GM12801 (cell line): ENCODE results near the gene KIAA1217.

Source experiments
- CTCF ChIP-seq: IDR thresholded peaks from one replicate; pipeline ENCODE4 v1.5.1; 2011; ENCODE audit warnings: control low read depth; ENCODE audit not compliant: insufficient read length; ENCODE audit errors: extremely low read depth

The KIAA1217 gene

GRCh38 chr10:24367688-24368087 lies 158.8 kb downstream of the KIAA1217 start:
- no peak for TF ChIP-seq CTCF

GRCh38 chr10:24370877-24371276 lies 161.9 kb downstream of the KIAA1217 start:
- no peak for TF ChIP-seq CTCF

DNA sequence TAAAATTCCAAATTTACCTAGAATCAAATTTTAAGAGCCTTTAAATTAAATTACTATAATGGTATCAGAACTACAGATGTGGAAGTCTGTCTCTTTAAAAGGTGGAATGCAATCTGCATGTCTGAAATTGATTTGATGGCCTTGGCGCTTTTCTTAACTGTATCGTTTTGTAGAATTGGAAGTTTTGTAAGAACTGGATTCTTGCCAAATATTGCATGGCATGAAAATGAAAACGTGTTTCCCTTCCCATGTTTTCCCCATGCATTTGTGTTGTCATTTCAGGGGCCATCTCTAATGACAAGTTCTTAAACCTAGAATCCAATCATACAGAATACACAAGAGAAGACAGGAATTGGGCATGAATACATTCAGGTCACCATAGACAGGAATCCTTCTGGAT lies 162.5 kb downstream of the KIAA1217 start:
- no peak for TF ChIP-seq CTCF

DNA sequence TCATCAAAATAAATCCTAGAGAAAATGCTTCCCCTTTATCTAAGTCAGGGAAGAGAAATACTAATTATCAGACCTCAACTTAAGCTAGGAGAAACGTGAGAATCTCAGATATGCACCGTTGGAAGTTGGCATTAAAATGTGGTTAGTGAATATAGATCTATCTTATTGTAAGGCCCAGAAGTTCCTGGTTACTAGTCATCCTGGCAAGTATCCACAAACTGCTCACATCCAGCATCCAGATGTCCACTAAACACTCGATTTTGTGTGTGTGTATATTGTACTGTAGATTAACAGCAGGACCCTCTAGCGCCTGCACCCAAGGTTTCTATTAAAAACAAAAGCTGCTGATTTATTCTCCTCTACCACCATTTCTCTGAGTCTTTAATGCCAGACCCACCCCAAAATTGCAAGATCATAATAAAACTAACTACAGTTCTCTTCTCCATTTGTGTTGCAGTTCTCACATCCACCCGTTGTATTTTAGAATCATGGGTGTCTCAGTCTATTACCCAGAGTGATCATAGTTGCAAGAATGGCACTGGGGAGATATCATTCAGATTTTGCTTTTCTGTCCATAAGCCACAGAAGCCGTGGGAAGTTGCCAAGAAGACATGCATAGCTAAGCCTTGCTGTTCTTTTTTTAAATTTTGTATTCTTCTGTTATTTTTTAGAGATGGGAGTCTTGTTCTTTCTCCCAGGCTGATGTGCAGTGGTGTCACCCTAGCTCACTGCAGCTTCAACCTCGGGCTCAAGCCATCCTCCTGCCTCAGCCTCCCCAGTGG lies 165.4 kb downstream of the KIAA1217 start:
- no peak for TF ChIP-seq CTCF

DNA sequence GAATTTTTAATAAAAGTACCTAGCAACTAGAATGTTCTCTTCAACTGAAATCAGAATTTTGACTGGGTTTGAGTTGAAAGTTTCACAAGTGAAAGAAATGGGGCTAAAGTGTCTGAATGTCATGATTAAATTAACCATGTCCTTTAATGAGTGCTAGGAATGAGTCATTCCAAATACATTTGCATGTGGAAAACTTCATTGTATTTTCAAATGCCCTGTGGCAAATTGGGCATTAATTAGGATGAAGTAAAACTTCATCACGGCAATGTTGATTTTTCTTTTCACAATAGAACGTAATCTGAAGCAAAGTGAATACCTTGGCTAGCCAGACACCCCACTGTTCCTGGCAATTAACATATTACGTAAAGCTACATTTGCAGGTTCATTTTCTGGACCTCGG lies 166.6 kb downstream of the KIAA1217 start:
- TF ChIP-seq CTCF: no peak

GRCh38 chr10:24376731-24377130 lies 167.8 kb downstream of the KIAA1217 start:
- no peak for TF ChIP-seq CTCF

DNA sequence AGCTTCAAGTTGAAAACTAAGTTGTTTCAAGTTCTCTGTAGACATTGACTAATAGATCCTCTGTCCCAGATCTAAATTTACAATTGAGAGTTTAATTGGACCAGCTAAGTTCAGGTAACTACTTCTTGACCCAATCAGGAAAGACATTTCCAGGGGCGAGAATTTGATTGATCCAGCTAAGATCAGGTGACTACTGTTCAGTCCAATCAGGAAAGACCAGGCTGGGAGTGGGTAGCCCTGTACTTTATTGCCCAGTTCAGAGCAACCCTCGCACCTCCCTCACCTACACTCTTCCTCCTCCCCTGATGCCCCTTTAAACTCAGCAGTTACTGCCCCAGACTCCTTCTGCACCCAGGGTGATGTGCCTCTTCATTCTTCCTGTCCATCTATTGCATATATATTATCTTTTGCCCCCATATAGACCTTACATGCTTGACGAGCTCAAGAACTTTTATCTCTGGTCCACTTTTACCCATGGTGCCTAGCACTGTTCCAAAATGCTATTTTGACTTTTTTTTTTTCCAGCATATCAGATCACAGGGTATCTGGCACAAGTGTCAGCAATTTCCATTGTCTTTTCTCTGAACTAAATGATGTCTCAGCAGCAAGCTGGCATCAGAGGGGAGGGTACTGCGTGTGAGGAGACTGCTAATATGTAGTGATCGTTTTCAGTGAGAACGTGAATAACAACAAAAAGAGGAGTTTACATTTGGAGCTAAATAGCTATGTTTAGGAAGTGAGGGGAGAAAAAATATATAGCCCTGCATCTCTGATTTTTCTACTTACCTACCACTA lies 169.4 kb downstream of the KIAA1217 start:
- no peak for TF ChIP-seq CTCF
